ELF-1 (cell line): ENCODE results near the gene NPIPB6.
"Not testable (repeated sequence)": the region's sequence is repeated elsewhere in the genome, so short reads cannot be mapped to it uniquely, and the experiment has no call there.

Experiments used
- DNase-seq: peaks from one replicate; pipeline ENCODE4 v3.0.0-alpha.2; 2016; ENCODE audit warnings: low read depth, low spot score

The NPIPB6 gene

GRCh38 chr16:28363408-28363807 lies at the start of gene NPIPB6:
Gene NPIPB6 (minus strand): TSS chr16:28363508. CDS start chr16:28362822, 686 bp downstream.
- not testable (repeated sequence) for DNase-seq

- DNase-seq, result not testable (repeated sequence)
These were observed 40.1 kb upstream of the NPIPB6 start, which contains the start of gene EIF3CL for GRCh38 chr16:28403220-28404072. Gene EIF3CL (minus strand): TSS chr16:28403841. CDS start chr16:28403618, 223 bp downstream.

GRCh38 chr16:28392054-28392453 lies 28.7 kb upstream of the NPIPB6 start:
- not testable (repeated sequence) for DNase-seq

- not testable (repeated sequence) for DNase-seq
These were observed 19.0 kb upstream of the NPIPB6 start for GRCh38 chr16:28382177-28382867.

GRCh38 chr16:28377822-28378221 lies 14.5 kb upstream of the NPIPB6 start:
- not testable (repeated sequence) for DNase-seq

- DNase-seq, result not testable (repeated sequence)
These were observed 13.9 kb upstream of the NPIPB6 start for GRCh38 chr16:28377108-28377625.

- DNase-seq, result not testable (repeated sequence)
These were observed 11.8 kb upstream of the NPIPB6 start for GRCh38 chr16:28375115-28375514.

GRCh38 chr16:28374281-28374680 lies 11.0 kb upstream of the NPIPB6 start:
- DNase-seq, result not testable (repeated sequence)

GRCh38 chr16:28367926-28368325 lies 4.6 kb upstream of the NPIPB6 start:
- peak; percentile 7 for DNase-seq

- DNase-seq, result not testable (repeated sequence)
These were observed 1.2 kb upstream of the NPIPB6 start for GRCh38 chr16:28364268-28365173.

- DNase-seq, result not testable (repeated sequence)
These were observed 708 bp downstream of the NPIPB6 start for GRCh38 chr16:28362600-28362999.

- DNase-seq, result not testable (repeated sequence)
These were observed 25.1 kb downstream of the NPIPB6 start for GRCh38 chr16:28338230-28338629.

GRCh38 chr16:28336940-28337710 lies 26.2 kb downstream of the NPIPB6 start:
- not testable (repeated sequence) for DNase-seq

- not testable (repeated sequence) for DNase-seq
These were observed 27.6 kb downstream of the NPIPB6 start for GRCh38 chr16:28335678-28336077.

GRCh38 chr16:28332632-28333031 lies 30.7 kb downstream of the NPIPB6 start:
- not testable (repeated sequence) for DNase-seq

GRCh38 chr16:28330981-28331380 lies 32.3 kb downstream of the NPIPB6 start:
- not testable (repeated sequence) for DNase-seq

GRCh38 chr16:28330232-28330631 lies 33.1 kb downstream of the NPIPB6 start:
- peak; percentile 65 for DNase-seq

- DNase-seq, result peak; percentile 65
These were observed 36.3 kb downstream of the NPIPB6 start for GRCh38 chr16:28326881-28327610.

GRCh38 chr16:28324887-28325279 lies 38.4 kb downstream of the NPIPB6 start:
- no peak for DNase-seq
